Esophagus squamous epithelium (tissue), 4 donors: Measurements from ENCODE around the gene MUC3A.
"Not testable (repeated sequence)": the region's sequence is repeated elsewhere in the genome, so short reads cannot be mapped to it uniquely, and the experiment has no call there.

Experiments
- CTCF ChIP-seq, 6 experiments: fragments of 450-650 bp in 4 of 6; fragments of 200-600 bp in 2 of 6; sonication (generic) in 2 of 6; IDR thresholded peaks; one replicate each; pipeline ENCODE4 v1.5.1; 2016 to 2019; ENCODE audit warnings: antibody characterized with exemption in 6 of 6, mild to moderate bottlenecking in 4 of 6, moderate library complexity in 4 of 6
- POLR2A ChIP-seq, 4 donors: fragments of 450-650 bp; IDR thresholded peaks; one replicate each; pipeline ENCODE4 v1.6.1; 2017; ENCODE audit warnings: antibody characterized with exemption in 4 of 4, mild to moderate bottlenecking in 4 of 4, moderate library complexity in 3 of 4

GRCh38 chr7:100994671-100995070 lies 45.3 kb downstream of the MUC3A start:
- not testable (repeated sequence) for TF ChIP-seq CTCF, POLR2A (IDR thresholded peaks at IDR 0.05)
